Psoas muscle (tissue), 8 donors: ENCODE data around the gene UBL5. TPM values are rescaled to one million over a fixed set of nuclear protein-coding genes. Genes with fewer than 3 reads are reported as not detected.

Experiments
- ATAC-seq, 4 donors: fragments of 200-7000 bp; cut with Tn5 transposase; one replicate each; pipeline ENCODE4 v1.9.1; 2020; ENCODE audit warnings: moderate library complexity in 3 of 4, mild to moderate bottlenecking in 2 of 4
- DNase-seq, 2 donors: peaks; one replicate each; pipeline ENCODE4 v3.0.0-alpha.2; 2020
- H3K27ac ChIP-seq: fragments of 200-600 bp; one replicate; pipeline ENCODE4 v1.8.0; 2022
- H3K27me3 ChIP-seq, 3 donors: fragments of 200-600 bp in 1 of 3; one replicate each; pipeline versions ENCODE4 v1.6.1 to v1.8.0; 2013 to 2022; ENCODE audit warnings: low read length in 2 of 3, mild to moderate bottlenecking in 2 of 3, moderate library complexity in 1 of 3; ENCODE audit not compliant: insufficient read depth in 3 of 3
- H3K36me3 ChIP-seq, 2 donors: fragments of 200-600 bp in 1 of 2; one replicate each; pipeline versions ENCODE4 v1.6.1 to v1.8.0; 2013 to 2022; ENCODE audit warnings: low read depth in 1 of 2, mild to moderate bottlenecking in 1 of 2, moderate library complexity in 1 of 2; ENCODE audit not compliant: insufficient read depth in 1 of 2
- H3K4me1 ChIP-seq: fragments of 200-600 bp; one replicate; pipeline ENCODE4 v1.8.0; 2022
- H3K4me3 ChIP-seq: fragments of 200-600 bp; one replicate; pipeline ENCODE4 v1.8.0; 2022; ENCODE audit warnings: mild to moderate bottlenecking
- H3K9me3 ChIP-seq: fragments of 200-600 bp; one replicate; pipeline ENCODE4 v1.8.0; 2022
- WGBS, 3 donors: extraction: QIAGEN DNeasy Blood & Tissue Kit; methylation state at CpG; one replicate each; pipeline versions ENCODE4 v1.1.6 to v1.1.7; 2013; 5-methylcytosine and 5-hydroxymethylcytosine counted together
- intact Hi-C, 2 donors: fragments of 100-400 bp; cut with DNase I; formaldehyde crosslinking; loops; one replicate each; pipeline versions ENCODE4 v1.11.0 to v1.14.2; 2022
- polyA plus RNA-seq, 3 donors: library from polyadenylated mRNA; stranded (reverse); fragments of 200-250 nt; gene quantifications; one replicate each; pipeline ENCODE4 v1.2.3, GENCODE V29; 2013
- total RNA-seq, 4 donors: library from RNA; stranded (reverse); fragmentation: NEBNext Ultra II Directional in 2 of 4; extraction: Animal tissue kit (Norgen Biotek cat#: 25700) in 2 of 4; gene quantifications; one replicate each; pipeline versions ENCODE4 v1.2.1 to v1.2.4, GENCODE V29; 2021 to 2023
- TF ChIP-seq, protein P1 (sequence below): fragments of 200-600 bp; IDR thresholded peaks from one replicate; pipeline ENCODE4 v1.8.0; 2022; ENCODE audit warnings: antibody characterized with exemption
- donor health status: healthy with polysubstance abuse.
- donor health status: DM: no; HTN: no; CAD: no; lungs with moderate emphysema.
- donor health status: Bipolar disorder and iron deficiency.
- donor health status: healthy.
- donor health status: DM: yes; HTN: yes; CAD: no.
- donor health status: DM: no; HTN: no; CAD: no.
- donor health status: DM: no; HTN: no; CAD: no.
- donor health status: DM: yes; HTN: yes; CAD: no.

UBL5 gene
- total and polyA plus RNA-seq, 7 donors = 262 to 659 (median 368) TPM

DNA sequence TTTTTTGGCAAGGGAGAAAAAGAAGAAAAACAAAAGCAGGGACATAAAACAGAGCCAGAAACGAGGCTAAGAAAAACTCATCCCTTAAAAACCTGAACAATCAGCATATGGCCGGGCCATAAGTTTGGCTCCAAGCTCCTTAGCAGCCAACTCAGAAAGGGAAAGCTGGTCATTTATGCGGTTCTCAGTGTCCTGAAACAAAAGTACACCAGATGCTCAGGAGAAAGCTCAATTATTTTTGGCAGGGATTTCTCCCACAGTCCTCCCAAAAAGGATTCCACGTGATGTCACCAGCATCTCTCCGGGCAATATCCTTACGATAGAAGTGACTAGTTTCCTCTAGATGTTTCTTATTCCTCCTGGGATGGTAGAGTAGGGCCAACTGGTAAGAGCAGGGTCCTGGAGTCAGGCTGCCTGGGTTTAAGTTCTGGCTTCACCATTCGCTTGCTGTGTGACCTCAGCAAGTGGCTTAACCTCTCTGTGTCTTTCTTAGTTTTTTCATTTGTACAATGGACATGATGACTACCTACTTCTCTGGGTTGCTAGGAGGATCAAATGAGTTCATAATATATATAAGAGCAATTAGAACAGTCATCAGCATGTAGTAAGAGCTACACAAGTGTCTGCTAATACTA lies 41.4 kb downstream of the UBL5 start:
- Histone ChIP-seq H3K4me1 (no peaks in the 10 kb centered on the region), H3K27ac (no peak overlapping the region), H3K9me3 (no peaks in the 10 kb centered on the region), H3K27me3 (no peaks in the 10 kb centered on the region), H3K4me3 (no peak overlapping the region), H3K36me3 (no peaks in the 10 kb centered on the region)
- TF ChIP-seq, protein P1, sequence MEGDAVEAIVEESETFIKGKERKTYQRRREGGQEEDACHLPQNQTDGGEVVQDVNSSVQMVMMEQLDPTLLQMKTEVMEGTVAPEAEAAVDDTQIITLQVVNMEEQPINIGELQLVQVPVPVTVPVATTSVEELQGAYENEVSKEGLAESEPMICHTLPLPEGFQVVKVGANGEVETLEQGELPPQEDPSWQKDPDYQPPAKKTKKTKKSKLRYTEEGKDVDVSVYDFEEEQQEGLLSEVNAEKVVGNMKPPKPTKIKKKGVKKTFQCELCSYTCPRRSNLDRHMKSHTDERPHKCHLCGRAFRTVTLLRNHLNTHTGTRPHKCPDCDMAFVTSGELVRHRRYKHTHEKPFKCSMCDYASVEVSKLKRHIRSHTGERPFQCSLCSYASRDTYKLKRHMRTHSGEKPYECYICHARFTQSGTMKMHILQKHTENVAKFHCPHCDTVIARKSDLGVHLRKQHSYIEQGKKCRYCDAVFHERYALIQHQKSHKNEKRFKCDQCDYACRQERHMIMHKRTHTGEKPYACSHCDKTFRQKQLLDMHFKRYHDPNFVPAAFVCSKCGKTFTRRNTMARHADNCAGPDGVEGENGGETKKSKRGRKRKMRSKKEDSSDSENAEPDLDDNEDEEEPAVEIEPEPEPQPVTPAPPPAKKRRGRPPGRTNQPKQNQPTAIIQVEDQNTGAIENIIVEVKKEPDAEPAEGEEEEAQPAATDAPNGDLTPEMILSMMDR = no peak
- intact Hi-C loops = no loop called here
- no peak for ATAC-seq
- WGBS, 3 donors = 31 to 42% (median 33%) methylated on average over 7 of the region's 7 CpGs
- no peak for DNase-seq

DNA sequence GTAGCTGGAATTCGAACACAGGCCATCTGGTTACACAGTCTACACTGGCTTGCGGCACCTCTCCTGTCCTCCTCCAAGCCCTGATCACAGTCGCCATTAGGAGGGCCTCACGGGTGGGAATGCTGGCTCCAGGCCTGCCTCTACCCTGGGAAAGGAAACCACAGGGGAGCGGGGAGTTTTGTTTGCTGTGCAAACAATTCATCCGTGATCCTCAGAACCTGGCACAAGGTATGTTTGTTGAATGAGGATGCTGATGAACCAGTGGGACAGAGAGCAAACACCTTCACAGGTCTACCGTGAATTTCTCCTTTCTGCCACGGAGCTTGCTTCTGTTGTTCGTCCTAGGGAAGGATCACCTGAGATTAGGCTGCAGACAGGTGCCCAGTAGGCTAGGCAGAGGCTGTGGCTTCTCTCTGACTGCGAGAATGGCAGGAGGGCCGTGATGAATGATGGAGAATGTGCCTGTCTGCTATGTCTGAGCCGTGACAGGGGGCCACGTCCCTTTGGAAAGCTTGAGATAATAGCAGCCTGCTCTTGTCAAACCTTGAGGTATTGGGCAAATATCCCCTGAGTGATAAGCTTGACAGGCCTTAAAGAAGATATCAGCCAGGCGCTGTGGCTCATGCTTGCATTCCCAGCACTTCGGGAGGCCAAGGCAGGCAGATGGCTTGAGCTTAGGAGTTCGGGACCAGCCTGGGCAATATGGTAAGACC lies 44.1 kb downstream of the UBL5 start:
- DNase-seq (no peak), ATAC-seq (no peak)
- H3K27me3 ChIP-seq = no peaks in the 10 kb centered on the region
- intact Hi-C loops = no loop called here
- no peak overlapping the region for H3K27ac ChIP-seq
- 72 to 83% (median 73%) methylated on average over 15 to 16 of the region's 16 CpGs for WGBS, 3 donors
- no peaks in the 10 kb centered on the region for H3K36me3 ChIP-seq
- TF ChIP-seq, protein P1 = no peak
- H3K4me1 ChIP-seq = no peaks in the 10 kb centered on the region
- no peaks in the 10 kb centered on the region for H3K9me3 ChIP-seq
- H3K4me3 ChIP-seq = no peak overlapping the region

DNA sequence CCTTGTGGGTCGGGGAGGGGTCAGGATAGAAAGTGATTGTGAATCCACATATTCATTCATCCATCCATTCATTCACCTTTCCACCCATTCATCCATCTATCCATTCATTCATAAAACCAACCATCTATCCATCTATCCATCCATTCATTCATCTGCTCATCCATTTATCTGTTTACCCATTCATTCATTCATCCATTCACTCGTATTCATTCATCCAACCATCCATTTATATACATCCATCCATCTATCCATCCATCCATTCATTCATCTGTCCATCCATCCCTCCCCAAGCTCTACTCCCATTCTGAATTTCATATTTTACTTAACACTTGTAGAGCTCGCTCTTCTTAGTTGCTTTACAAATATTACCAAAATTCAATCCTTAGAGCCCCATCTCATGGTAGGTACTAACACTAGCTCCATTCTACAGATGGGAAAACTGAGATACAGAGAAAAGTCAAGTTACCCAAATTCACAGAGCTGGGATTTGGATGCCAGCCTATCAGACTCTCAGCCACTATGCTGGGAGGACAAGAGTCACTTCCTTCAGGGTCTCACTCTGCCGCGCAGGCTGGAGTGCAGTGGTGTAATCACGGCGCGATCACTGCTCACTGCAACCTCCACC lies 45.0 kb downstream of the UBL5 start:
- H3K27me3 ChIP-seq = no peaks in the 10 kb centered on the region
- intact Hi-C loops = no loop called here
- no peak for ATAC-seq

DNA sequence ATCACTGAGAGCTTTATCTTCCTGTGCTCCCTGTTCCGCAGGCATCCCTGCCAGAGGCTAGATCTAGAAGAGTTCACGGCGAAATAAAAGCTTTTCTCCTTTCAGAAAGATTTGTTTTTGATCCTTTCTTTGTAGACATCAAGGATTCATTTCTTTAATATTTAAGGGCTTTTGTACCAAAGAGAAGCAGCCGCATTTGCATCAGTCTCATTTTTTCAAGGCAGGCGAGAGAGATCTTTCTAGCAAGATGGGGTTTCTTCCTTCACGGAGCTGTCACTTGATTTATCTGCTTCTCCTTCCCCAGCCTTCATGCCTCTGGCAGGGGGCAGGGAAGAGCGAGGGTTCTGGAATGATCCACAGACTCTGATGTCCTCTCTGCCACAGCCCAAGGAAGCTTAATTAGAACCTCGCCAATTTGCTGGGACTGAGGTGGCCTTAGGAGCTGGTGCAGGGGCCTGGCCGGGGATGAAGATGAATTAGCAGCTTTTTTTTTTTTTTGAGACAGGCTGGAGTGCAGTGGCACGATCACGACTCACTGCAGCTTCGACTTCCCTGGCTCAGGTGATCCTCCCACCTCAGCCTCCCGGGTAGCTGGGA lies 47.4 kb downstream of the UBL5 start:
- no peaks in the 10 kb centered on the region for H3K27me3 ChIP-seq
- DNase-seq = no peak
- TF ChIP-seq, protein P1 = no peak
- no peaks in the 10 kb centered on the region for H3K9me3 ChIP-seq
- no peak overlapping the region for H3K27ac ChIP-seq
- H3K4me3 ChIP-seq = no peak overlapping the region
- H3K4me1 ChIP-seq = no peaks in the 10 kb centered on the region
- 71 to 76% (median 72%) methylated on average over 13 of the region's 13 CpGs for WGBS, 3 donors
- ATAC-seq = no peak
- intact Hi-C loops = no loop called here
- no peaks in the 10 kb centered on the region for H3K36me3 ChIP-seq

More for the DNA sequence above, 45.0 kb downstream of the UBL5 start:
- no peak overlapping the region for H3K4me3 ChIP-seq
- H3K9me3 ChIP-seq = no peaks in the 10 kb centered on the region
- TF ChIP-seq, protein P1 = no peak
- WGBS, 3 donors = 95 to 98% (median 95%) methylated on average over 8 of the region's 8 CpGs
- no peaks in the 10 kb centered on the region for H3K36me3 ChIP-seq
- no peak for DNase-seq
- H3K4me1 ChIP-seq = no peaks in the 10 kb centered on the region
- no peak overlapping the region for H3K27ac ChIP-seq
